ENCODE results near the gene EIF4G3.

DNA sequence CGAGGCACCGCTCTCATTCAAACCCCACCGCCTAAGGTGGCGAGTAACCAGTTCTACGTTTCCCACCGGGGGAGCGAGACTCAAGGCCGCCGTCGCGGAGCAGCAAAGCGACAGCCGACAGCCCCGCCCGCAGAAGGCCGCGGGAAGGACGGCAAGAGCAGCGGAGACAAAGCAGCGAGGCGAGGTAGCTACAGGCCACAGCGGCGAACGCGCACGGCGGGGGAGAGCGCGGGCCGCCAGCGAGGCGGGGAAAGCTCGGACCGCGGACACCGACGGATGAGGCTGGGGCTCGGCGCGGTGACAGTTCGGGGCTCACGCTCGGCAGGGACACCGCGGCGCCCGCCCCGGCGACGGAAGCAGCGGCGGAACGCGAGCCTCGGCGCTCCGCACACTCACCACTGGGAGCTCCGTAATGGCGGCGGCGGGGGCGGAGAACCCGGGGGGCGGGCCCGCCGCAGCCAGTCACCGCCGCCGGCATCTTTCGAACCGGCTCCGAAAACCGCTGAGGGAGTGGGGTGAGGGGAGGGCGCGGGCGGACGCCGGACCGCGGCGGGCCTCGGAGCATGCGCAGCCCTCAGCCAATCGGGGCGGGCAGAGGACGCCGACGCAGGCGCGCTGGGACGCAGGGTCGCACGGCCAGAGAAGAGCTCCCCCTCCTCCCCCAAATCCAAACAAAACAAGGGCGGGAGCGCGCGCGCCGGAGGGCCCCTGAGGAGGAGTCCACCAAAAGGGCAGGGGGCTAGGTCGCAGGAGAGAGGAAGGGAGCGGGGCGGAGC, 390.3 kb downstream of the EIF4G3 start:
- no peak for TF ChIP-seq EZH2 (IDR thresholded peaks at IDR 0.05; ENCODE audit: low read length, missing control alignments)
- TF ChIP-seq, protein P1, sequence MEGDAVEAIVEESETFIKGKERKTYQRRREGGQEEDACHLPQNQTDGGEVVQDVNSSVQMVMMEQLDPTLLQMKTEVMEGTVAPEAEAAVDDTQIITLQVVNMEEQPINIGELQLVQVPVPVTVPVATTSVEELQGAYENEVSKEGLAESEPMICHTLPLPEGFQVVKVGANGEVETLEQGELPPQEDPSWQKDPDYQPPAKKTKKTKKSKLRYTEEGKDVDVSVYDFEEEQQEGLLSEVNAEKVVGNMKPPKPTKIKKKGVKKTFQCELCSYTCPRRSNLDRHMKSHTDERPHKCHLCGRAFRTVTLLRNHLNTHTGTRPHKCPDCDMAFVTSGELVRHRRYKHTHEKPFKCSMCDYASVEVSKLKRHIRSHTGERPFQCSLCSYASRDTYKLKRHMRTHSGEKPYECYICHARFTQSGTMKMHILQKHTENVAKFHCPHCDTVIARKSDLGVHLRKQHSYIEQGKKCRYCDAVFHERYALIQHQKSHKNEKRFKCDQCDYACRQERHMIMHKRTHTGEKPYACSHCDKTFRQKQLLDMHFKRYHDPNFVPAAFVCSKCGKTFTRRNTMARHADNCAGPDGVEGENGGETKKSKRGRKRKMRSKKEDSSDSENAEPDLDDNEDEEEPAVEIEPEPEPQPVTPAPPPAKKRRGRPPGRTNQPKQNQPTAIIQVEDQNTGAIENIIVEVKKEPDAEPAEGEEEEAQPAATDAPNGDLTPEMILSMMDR (conservative IDR thresholded peaks at IDR 0.05 in 1 of 2, IDR thresholded peaks at IDR 0.05 in 1 of 2; ENCODE audit: low read depth in 1 of 2, low read length in 2 of 2): no peak
